HK-2 (cell line): Measurements from ENCODE around the gene CCDC92.

Source experiments
- DNase-seq: peaks from one replicate; pipeline ENCODE4 v3.0.0-alpha.2; 2018; ENCODE audit not compliant: unreplicated experiment

The CCDC92 gene

DNA sequence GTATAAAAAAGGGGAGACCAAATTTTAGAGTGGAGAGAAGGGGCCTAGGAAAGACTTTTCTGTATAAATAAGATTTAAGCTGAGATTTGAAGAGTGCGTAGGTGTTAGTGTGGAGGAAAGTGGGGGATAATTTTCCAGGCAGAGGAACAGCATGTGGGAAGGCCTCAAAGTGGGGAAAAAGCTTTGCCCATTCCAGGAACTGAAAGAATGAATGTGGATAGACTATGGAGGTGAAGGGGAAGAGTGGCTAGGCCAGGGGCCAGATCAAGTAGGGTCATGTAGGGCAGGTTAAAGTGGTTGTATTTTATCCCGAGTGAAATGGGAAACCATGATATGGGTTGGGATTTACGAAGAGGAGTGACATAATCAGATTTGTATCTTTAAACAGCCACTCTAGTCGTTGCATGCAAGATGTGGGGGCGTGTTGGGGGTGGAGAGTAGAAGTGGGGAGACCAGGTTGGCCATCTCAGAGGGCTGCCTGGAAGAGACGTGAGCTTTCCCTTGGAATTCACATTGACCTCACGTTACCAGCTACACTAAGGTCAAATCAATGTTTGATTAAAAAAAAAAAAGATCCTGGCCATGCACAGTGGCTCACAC, 3.7 kb upstream of the CCDC92 start:
- DNase-seq, result no peak

DNA sequence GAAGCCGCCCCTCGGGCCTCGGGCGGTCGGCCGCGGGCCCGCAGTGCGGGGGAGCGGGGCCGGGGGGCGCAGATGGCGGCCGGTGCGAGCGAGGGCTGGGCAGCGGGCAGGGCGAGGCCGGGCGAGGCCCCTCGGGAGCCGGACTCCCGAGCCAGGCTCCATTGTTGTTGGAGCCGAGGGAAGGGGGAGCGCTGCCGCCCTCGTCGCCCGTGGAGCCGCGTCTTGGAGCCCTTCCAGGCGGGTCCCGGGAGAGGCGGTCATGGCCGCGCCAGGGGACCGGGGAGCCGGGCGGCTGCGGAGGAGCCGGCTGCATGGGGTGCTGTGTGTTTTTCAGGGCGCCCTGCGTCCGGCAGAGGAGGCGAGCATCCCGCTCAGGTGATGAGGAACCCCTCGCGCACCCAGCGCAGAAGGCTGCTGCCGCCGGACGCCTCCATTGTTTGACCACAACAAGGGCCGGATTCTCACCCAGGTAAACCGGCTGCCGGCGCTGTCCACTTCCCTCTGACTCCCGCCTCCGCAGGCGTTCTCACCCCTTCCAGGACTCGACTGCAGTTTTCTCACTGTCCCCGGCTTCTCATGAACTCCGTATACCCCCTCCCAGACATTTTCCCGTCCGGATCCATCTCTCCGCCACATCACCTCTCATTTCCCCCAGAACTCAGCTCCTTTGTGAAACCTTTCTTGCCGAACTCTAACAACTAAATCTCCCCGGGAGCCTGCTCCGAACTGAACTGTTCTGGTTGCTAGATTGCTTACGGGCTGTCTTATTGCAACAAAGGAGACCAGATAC, 1.1 kb upstream of the CCDC92 start:
- peak; percentile 57 for DNase-seq

- DNase-seq, result peak; percentile 36
These were observed 718 bp downstream of the CCDC92 start for GRCh38 chr12:123971770-123972456.

DNA sequence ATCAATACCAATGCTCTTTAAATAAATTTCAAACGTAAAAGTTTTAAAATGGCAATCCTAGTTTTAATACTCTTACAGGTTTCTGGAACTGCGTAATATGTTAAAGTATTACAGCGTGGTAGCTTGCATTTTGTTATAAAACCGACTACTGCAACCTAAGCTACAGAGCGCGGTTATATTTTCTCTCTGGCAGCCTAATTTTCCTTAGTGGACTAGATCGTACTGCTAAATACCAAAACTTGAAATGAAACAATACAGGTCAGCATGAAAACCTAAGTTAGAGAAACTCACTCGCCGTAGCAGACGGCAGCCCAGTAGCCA, 1.2 kb downstream of the CCDC92 start:
- no peak for DNase-seq

GRCh38 chr12:123967121-123967586, 5.5 kb downstream of the CCDC92 start:
- no peak for DNase-seq

DNA sequence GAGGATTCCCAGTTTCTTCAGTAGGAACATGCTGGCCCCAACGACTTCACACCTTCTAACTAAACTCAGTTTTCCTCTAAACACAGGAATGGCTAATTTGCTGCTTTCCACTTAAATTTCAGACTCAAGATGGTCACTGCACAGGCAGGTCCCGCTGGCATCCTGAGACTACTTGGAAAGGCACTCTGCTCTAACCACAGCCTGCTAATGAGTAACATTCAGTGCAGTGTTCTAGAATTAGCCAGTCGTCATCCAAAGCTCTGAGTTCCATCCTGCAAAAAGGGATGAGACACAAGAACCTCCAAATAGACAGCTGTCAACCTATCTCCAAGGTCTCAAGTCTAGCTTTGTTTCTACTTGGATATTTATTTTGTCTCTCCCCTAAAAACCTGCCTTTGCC, 6.0 kb downstream of the CCDC92 start:
- DNase-seq, result peak; percentile 44

DNA sequence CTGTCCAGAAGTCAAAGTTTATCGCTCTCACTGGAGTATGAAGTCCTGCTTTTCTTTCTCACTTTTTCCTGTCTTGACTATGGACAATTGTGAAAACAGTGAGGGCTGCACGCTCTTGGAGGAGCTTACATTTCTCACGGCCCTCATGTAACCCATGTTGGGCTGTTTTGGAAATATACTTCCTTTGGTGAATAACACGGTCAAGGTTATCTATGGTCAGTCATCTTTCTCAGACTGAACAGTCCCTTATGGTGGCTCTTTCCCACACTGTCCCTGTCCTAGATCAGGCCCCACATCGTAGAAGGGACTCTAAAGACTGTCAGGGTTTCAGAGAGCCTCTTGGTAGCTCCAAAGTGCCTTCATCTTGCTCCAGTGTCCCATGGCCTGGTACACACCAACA, 7.2 kb downstream of the CCDC92 start:
- DNase-seq, result no peak

GRCh38 chr12:123963821-123964220, 8.8 kb downstream of the CCDC92 start:
- DNase-seq, result no peak

DNA sequence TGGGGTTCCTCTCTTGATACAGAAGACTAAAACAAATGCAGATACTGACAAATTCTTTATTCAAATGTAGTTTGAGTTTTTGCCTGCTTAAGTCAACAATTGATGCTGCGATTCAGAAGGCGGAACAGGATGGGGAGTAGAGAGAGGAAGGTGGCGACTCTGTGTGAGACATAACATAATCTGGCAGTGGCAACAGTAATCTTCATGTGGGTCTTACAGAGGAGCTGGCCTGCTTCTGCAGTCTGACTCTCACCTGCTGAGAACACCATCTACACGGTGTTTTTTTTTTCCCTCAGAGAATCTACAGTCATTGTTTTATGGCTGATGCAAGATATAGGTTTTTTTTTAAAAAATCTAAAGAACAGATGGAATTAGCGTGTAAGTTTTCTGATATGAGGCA, 10.1 kb downstream of the CCDC92 start:
- no peak for DNase-seq

- DNase-seq, result no peak
These were observed 10.9 kb downstream of the CCDC92 start for GRCh38 chr12:123961585-123962345.

- no peak for DNase-seq
These were observed 11.8 kb downstream of the CCDC92 start for GRCh38 chr12:123960856-123961255.

- no peak for DNase-seq
These were observed 12.4 kb downstream of the CCDC92 start for GRCh38 chr12:123960029-123960735.

DNA sequence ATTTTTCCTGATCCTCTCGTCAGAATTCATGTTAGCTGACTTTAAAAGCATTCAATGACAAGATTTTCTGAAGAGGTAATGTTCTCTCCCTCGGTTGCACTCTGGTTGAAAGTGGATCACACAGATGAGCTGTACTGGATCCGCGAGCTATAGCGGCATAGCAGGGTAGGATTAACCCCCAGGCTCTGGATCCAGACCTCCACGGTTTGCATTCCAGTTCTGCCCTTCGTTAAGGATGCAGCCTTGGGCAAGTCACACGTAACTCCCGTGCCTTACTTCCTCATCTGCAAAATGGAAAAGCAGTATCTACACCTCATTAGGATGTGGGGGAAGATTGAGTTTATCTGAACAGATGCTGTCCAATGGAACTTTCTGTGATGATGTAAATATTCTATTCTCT, 13.8 kb downstream of the CCDC92 start:
- no peak for DNase-seq

DNA sequence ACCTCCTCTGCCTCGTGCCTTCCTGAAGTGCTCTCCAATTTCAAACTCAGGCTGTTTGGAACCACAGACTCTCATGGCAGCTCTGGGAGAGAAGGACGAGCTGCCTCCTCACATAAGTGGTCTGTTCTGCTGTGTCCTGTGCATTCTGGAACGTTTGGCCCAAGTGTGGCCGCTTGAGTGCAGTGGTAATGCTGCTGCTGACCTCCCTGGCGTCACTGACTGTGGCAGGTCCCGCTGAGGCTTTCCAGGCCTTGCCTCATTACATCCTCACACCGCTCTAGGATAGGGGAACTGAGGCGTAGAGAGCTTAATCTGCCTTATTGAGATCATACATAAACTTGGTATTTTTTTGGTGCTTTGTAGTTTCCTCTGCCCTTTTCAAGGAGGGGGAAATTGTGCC, 14.2 kb downstream of the CCDC92 start:
- no peak for DNase-seq

- DNase-seq, result no peak
These were observed 15.4 kb downstream of the CCDC92 start for GRCh38 chr12:123957196-123957595.

GRCh38 chr12:123956249-123956648, 16.4 kb downstream of the CCDC92 start:
- no peak for DNase-seq

DNA sequence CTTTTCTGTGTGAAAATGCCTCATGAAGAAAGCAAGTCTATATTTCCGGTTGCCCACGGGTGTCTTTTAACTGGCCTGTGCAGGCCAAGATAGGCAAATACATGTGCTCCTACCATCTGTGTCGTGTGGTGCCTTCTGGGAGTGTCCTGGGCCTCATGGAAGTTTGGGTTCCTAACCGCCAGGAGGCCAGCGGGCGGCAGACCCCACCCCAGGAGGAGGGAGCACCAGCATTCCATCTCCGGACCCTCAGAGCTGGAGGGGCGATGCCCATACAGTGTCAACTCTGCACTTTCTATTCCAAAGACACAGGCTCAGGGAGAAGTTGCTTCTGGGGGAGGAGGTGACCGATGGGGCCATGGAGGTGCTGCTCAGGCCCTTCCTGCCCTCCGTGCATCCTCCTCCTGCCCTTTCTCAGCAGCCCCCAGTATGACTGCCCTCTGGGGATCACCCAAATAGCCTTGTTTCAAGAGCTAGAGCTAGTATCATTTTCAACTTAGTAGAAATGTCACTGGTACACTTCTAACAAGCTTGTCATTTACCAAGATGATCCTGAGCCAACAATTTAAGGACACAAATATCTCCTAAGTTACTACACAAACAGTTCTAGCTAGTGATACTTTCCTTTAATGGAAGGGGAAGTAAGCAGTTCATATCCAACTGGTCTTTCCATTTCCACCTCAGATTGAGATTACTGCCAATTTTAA, 17.8 kb downstream of the CCDC92 start:
- DNase-seq, result no peak

- DNase-seq, result no peak
These were observed 20.6 kb downstream of the CCDC92 start for GRCh38 chr12:123952037-123952436.

- DNase-seq, result no peak
These were observed 21.2 kb downstream of the CCDC92 start for GRCh38 chr12:123951467-123951866.

- DNase-seq, result no peak
These were observed 21.9 kb downstream of the CCDC92 start for GRCh38 chr12:123950476-123951349.
